ENCODE data around the gene UPK2. TPM values are rescaled to one million over a fixed set of nuclear protein-coding genes. Genes with fewer than 3 reads are reported as not detected.

The UPK2 gene
- total RNA-seq, result not detected in 2 replicates
- polyA plus RNA-seq, result 0.11 and 0.13 TPM in 2 replicates
- polyA plus RNA-seq (2011; cell fraction: cytosol; rRNA removed), result 0.07 TPM in 1 of 2 replicates, not detected in the other
- polyA plus RNA-seq (2011; cell fraction: nucleus; rRNA removed), result not detected in 2 replicates
- polyA plus RNA-seq (2012), result not detected in 2 replicates
- not detected in 2 replicates for polyA minus RNA-seq
- polyA minus RNA-seq (2011; cell fraction: cytosol; rRNA and poly(A)+ RNA removed), result not detected
- not detected in 2 replicates for polyA minus RNA-seq (2011; cell fraction: nucleus; rRNA and poly(A)+ RNA removed)
- not detected for Bru-seq, nascent RNA
- not detected for BruChase-seq, experiment 1, labeled RNA remaining after a 6-hour chase
- not detected for BruChase-seq, experiment 2, labeled RNA remaining after a 2-hour chase
- long read RNA-seq, partial matches to known transcripts, result 0 of 1 reads
- long read RNA-seq, other reads (novel, unspliced or antisense), result 1 of 1 reads

DNA sequence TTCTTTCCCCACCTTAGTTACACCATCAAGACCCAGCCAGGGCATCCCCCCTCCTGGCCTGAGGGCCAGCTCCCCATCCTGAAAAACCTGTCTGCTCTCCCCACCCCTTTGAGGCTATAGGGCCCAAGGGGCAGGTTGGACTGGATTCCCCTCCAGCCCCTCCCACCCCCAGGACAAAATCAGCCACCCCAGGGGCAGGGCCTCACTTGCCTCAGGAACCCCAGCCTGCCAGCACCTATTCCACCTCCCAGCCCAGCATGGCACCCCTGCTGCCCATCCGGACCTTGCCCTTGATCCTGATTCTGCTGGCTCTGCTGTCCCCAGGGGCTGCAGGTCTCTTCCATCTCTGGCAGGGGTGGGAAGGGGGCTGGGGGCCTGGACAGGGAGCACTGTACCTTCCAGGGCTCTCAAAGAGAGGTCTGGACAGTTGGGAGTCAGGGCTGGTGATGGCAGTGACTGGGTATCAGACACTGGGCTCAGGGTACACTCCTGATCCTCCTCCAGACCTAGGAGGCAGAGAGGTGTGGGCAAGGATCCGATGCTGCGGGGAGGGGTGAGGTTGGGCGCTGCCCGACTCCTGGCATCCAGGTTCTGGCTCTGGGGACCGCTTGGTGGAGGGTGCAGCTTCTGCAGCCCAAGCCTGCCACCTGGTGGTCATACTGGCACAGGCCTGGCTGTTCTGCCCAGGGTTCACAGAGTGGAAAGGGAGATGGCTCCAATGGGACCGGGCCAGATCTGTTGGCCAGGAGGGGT is at the start of gene UPK2:
TSS of gene UPK2 (plus strand) at position 205 of the 753 bp plus-strand sequence. CDS start at position 258, 53 bp downstream.
- FAIRE-seq (peak; percentile 78), DNase-seq (ENCODE audit: low read depth, low spot score) (peak; percentile 68)
- BruUV-seq (replicated peaks), result no TSS peak
- H3K9me3 ChIP-seq (replicated peaks; ENCODE audit: control insufficient read depth, insufficient read depth, low read length), result no peaks in the 10 kb centered on the region
- no peak within 1 kb of the TSS for H3K4me2 ChIP-seq (ENCODE audit: insufficient read depth, low read length)
- H3K4me3 ChIP-seq (replicated peaks in 1 of 3; ENCODE audit: insufficient read depth in 1 of 3, low read depth in 1 of 3, low read length in 3 of 3), result no peak within 1 kb of the TSS
- H3K36me3 ChIP-seq (ENCODE audit: control insufficient read depth in 2 of 2, extremely low read depth in 1 of 2, insufficient read depth in 2 of 2, low read length in 2 of 2), result no peaks in the 10 kb centered on the region
- H4K20me1 ChIP-seq (replicated peaks; ENCODE audit: control insufficient read depth, extremely low read depth, insufficient read depth, low read length), result no peaks in the 10 kb centered on the region
- no peak within 1 kb of the TSS for H2AFZ ChIP-seq (ENCODE audit: low read depth, low read length)
- no peaks in the 10 kb centered on the region for H3K79me2 ChIP-seq (ENCODE audit: control insufficient read depth, insufficient read depth, low read length)
- POLR2A ChIA-PET, result no interaction called here
- TF ChIP-seq, protein P1, sequence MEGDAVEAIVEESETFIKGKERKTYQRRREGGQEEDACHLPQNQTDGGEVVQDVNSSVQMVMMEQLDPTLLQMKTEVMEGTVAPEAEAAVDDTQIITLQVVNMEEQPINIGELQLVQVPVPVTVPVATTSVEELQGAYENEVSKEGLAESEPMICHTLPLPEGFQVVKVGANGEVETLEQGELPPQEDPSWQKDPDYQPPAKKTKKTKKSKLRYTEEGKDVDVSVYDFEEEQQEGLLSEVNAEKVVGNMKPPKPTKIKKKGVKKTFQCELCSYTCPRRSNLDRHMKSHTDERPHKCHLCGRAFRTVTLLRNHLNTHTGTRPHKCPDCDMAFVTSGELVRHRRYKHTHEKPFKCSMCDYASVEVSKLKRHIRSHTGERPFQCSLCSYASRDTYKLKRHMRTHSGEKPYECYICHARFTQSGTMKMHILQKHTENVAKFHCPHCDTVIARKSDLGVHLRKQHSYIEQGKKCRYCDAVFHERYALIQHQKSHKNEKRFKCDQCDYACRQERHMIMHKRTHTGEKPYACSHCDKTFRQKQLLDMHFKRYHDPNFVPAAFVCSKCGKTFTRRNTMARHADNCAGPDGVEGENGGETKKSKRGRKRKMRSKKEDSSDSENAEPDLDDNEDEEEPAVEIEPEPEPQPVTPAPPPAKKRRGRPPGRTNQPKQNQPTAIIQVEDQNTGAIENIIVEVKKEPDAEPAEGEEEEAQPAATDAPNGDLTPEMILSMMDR (IDR thresholded peaks at IDR 0.05; ENCODE audit: extremely low read depth in 1 of 2, insufficient read depth in 1 of 2, low read depth in 1 of 2, low read length in 2 of 2), result peak; percentile 88 to 97
- TF ChIP-seq POLR2A (IDR thresholded peaks at IDR 0.05; ENCODE audit: low read depth, low read length), result no peak
- no peaks in the 10 kb centered on the region for H3K4me1 ChIP-seq (ENCODE audit: control insufficient read depth, extremely low read depth, insufficient read depth, low read length)
- no peak within 1 kb of the TSS for H3K9ac ChIP-seq (replicated peaks; ENCODE audit: extremely low read depth, insufficient read depth, low read length)
- H3K27me3 ChIP-seq (ENCODE audit: control insufficient read depth in 2 of 2, insufficient read depth in 2 of 2, low read length in 2 of 2), result peaks cover 3 to 5% of the 10 kb centered on the region in 2 experiments
- CTCF ChIA-PET, result interaction anchor here (0.7 to 2.8 kb wide), 18 partner anchors 9 to 361 kb away, joined by 3 to 45 read pairs (median 4); partner anchors contain the start of gene DDX6
- H3K27ac ChIP-seq (ENCODE audit: insufficient read depth, low read depth, low read length), result no peak within 1 kb of the TSS
- intact Hi-C loops (cut with micrococcal nuclease), result loop anchor here (1.0 kb wide), 6 partner anchors 28 to 297 kb away; partner anchors contain the start of gene DDX6
- H3K9me1 ChIP-seq (replicated peaks; ENCODE audit: control insufficient read depth, extremely low read depth, insufficient read depth, low read length), result no peaks in the 10 kb centered on the region
- dilution Hi-C loops (cut with MboI; ENCODE audit: extremely low pct_ligation_motif_present, low sequenced_read_pairs), result no loop called here
